Transverse colon (tissue), 4 donors: Measurements from ENCODE around the gene NPLOC4. TPM values are rescaled to one million over a fixed set of nuclear protein-coding genes. Genes with fewer than 3 reads are reported as not detected.

Experiments
- DNase-seq: peaks from one replicate; pipeline ENCODE4 v3.0.0-alpha.2; 2019
- H3K27ac ChIP-seq, 4 donors: fragments of 200-600 bp; sonication (generic); 2 replicates each; pipeline ENCODE4 v1.5.1; 2016 to 2018; ENCODE audit warnings: inconsistent platforms in 4 of 4
- H3K27me3 ChIP-seq: fragments of 200-600 bp; sonication (generic); 2 replicates; pipeline ENCODE4 v1.5.1; 2017; ENCODE audit warnings: inconsistent platforms
- H3K36me3 ChIP-seq, 4 donors: fragments of 200-600 bp; sonication (generic); 2 replicates each; pipeline ENCODE4 v1.5.1; 2017 to 2019; ENCODE audit warnings: inconsistent platforms in 4 of 4
- H3K4me1 ChIP-seq, 4 donors: fragments of 200-600 bp; sonication (generic); 2 replicates each; pipeline ENCODE4 v1.5.1; 2017 to 2020; ENCODE audit warnings: inconsistent platforms in 4 of 4
- H3K4me3 ChIP-seq, 4 donors: fragments of 200-600 bp; sonication (generic); 1 replicate in 1 of 4; 2 replicates in 3 of 4; pipeline versions ENCODE4 v1.5.1 to v1.6.1; 2017 to 2019; ENCODE audit warnings: inconsistent platforms in 4 of 4
- H3K9me3 ChIP-seq, 2 donors: fragments of 200-600 bp; sonication (generic); 2 replicates each; pipeline ENCODE4 v1.5.1; 2017 to 2019; ENCODE audit warnings: inconsistent platforms in 2 of 2
- EP300 ChIP-seq: sonication (generic); formaldehyde crosslinking; IDR thresholded peaks from one replicate; pipeline ENCODE4 v1.6.1; 2017; ENCODE audit warnings: antibody characterized with exemption, low read depth
- POLR2A ChIP-seq: fragments of 450-650 bp; IDR thresholded peaks from one replicate; pipeline ENCODE4 v1.6.1; 2016; ENCODE audit warnings: antibody characterized with exemption, mild to moderate bottlenecking, moderate library complexity
- POLR2AphosphoS5 ChIP-seq, 3 donors: sonication (generic); formaldehyde crosslinking; IDR thresholded peaks; one replicate each; pipeline ENCODE4 v1.6.1; 2016; ENCODE audit warnings: antibody characterized with exemption in 3 of 3
- WGBS, 2 donors: methylation state at CpG; one replicate each; pipeline ENCODE4 v1.1.5; 2018; ENCODE audit warnings: low coverage in 1 of 2; 5-methylcytosine and 5-hydroxymethylcytosine counted together
- in situ Hi-C, 4 donors: fragments of 200-750 bp; cut with MboI; loops; one replicate each; pipeline versions ENCODE4 v1.15.0 to v1.15.1; 2017; ENCODE audit warnings: low sequenced_read_pairs in 3 of 4, low pct_ligation_motif_present in 1 of 4, low pct_unique_long_range_greater_than_20kb in 1 of 4
- intact Hi-C: fragments of 100-400 bp; cut with DNase I; formaldehyde crosslinking; loops from one replicate; pipeline ENCODE4 v1.15.1; 2023; ENCODE audit warnings: low total_unique reads
- total RNA-seq, 4 donors: library from RNA; depleted of rRNA; stranded (reverse); fragments of >200 nt; gene quantifications; one replicate each; pipeline ENCODE4 v1.1.0, GENCODE V29; 2016
- TF ChIP-seq, protein P1 (sequence below), 5 experiments: fragments of 200-600 bp in 3 of 5; fragments of 450-650 bp in 2 of 5; sonication (generic) in 3 of 5; IDR thresholded peaks; 1 replicate in 2 of 5; 2 replicates in 3 of 5; pipeline ENCODE4 v1.5.1; 2016 to 2017; ENCODE audit warnings: antibody characterized with exemption in 5 of 5, inconsistent platforms in 3 of 5, mild to moderate bottlenecking in 2 of 5, moderate library complexity in 1 of 5

NPLOC4 gene
- total RNA-seq, 4 donors from 2014 or later, result 59.9 to 323 (median 84.6) TPM

DNA sequence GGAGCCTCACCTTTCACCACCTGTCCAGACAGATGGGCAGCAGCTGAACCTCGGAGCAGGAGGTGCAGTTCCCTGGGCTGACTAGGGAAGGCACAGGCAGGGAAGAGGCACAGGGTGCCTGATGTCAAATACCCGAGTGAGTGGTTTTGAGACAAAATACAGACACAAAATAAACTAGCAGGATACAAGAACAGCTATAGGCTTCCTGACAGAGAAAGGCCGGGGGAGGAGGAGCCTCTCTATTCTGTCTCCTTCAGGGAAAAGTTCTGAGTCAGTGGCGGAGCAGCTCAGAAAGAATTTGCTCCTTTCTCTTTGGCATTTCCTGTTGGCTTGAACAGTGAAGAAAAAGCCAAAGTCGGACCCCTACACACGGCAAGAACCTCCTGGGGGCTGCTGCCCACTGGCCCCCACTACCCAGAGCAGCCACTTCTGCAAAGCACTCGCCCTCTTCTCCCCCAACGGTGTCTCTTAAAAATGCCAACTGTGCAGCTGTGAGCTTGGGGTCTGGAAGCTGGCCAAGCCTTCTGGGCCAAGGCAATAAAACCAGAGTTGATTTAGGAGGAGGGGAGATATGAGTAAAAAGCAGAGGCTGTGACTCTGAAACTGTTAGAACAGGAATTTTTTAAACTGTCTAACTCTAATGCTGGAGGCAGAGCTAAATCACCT, 70.3 kb downstream of the NPLOC4 start:
- WGBS, 2 donors, result 23% methylated on average over 8 of the region's 8 CpGs; no CpG with 5 or more reads in 1 of the 2 donors
- intact Hi-C loops (no loop called here), in situ Hi-C loops (no loop called here)

DNA sequence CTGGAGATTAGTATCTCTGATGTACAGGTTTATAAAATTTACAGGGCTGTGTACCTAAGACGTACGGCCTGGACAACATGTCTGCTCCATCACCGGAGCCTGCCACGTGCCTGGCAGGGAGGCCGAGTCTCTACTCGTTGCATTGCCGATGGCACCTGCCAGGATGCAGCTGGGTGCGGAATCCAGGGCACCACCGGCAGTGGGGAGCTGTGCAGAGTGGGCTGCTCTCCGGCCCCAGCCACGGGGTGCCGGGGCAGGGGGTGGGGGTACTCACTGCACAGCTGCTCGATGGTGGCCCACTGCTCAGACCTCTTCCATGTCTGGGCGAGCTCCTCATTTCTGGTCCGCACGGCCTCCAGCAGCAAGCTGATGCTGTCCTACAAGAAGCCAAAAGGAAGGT, 71.7 kb downstream of the NPLOC4 start:
- TF ChIP-seq EP300 (no peak), POLR2A (no peak), POLR2AphosphoS5 (IDR thresholded peaks at IDR 0.05) (no peak)
- TF ChIP-seq, protein P1, sequence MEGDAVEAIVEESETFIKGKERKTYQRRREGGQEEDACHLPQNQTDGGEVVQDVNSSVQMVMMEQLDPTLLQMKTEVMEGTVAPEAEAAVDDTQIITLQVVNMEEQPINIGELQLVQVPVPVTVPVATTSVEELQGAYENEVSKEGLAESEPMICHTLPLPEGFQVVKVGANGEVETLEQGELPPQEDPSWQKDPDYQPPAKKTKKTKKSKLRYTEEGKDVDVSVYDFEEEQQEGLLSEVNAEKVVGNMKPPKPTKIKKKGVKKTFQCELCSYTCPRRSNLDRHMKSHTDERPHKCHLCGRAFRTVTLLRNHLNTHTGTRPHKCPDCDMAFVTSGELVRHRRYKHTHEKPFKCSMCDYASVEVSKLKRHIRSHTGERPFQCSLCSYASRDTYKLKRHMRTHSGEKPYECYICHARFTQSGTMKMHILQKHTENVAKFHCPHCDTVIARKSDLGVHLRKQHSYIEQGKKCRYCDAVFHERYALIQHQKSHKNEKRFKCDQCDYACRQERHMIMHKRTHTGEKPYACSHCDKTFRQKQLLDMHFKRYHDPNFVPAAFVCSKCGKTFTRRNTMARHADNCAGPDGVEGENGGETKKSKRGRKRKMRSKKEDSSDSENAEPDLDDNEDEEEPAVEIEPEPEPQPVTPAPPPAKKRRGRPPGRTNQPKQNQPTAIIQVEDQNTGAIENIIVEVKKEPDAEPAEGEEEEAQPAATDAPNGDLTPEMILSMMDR (IDR thresholded peaks at IDR 0.05), result no peak
- H3K4me1 ChIP-seq, result peaks cover 21 to 36% (median 31%) of the 10 kb centered on the region in 4 donors
- DNase-seq, result no peak
- WGBS, 2 donors, result 92% methylated on average over 16 of the region's 16 CpGs; no CpG with 5 or more reads in 1 of the 2 donors
- no peaks in the 10 kb centered on the region for H3K9me3 ChIP-seq
- in situ Hi-C loops (no loop called here), intact Hi-C loops (no loop called here)
- no peak overlapping the region for H3K4me3 ChIP-seq
- peaks cover 0 to 44% (median 18%) of the 10 kb centered on the region in 4 donors for H3K36me3 ChIP-seq
- peak overlapping the region; percentile 78 to 91 (median 84) for H3K27ac ChIP-seq
- H3K27me3 ChIP-seq, result no peaks in the 10 kb centered on the region

More for the DNA sequence above, 70.3 kb downstream of the NPLOC4 start:
- Histone ChIP-seq H3K27ac (peak overlapping the region; percentile 78 to 91 (median 84)), H3K4me3 (peak overlapping the region in 1 of 4 donors; percentile 28), H3K9me3 (no peaks in the 10 kb centered on the region), H3K27me3 (no peaks in the 10 kb centered on the region), H3K4me1 (peaks cover 21 to 36% (median 31%) of the 10 kb centered on the region in 4 donors), H3K36me3 (peaks cover 0 to 51% (median 22%) of the 10 kb centered on the region in 4 donors)
- peak; percentile 73 for DNase-seq
- TF ChIP-seq POLR2AphosphoS5 (IDR thresholded peaks at IDR 0.05), result peak; percentile 41 to 54 (median 53)
- no peak for TF ChIP-seq POLR2A

DNA sequence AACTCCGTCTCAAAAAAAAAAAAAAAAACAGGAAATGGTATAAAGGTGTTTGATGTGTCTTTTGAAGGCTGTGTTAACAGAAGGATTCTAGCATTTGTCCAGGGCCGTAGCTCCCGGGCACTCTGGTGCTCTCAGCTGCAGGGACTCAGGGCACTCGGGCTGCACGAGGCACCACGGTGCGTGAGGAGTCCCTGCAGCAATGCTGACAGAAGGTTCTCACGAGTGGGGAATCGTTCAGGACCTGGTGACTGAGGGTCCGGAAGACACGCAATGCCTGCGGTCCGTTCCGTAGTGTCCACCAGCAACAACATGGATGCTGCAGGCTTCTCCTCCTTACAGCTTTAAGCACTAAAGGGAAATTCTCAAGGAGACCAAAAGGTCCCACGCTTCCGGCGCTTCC, 72.1 kb downstream of the NPLOC4 start:
- Histone ChIP-seq H3K27ac (peak overlapping the region in 1 of 4 donors; percentile 87), H3K4me3 (no peak overlapping the region), H3K27me3 (no peaks in the 10 kb centered on the region), H3K36me3 (peaks cover 0 to 41% (median 18%) of the 10 kb centered on the region in 4 donors), H3K9me3 (no peaks in the 10 kb centered on the region), H3K4me1 (peaks cover 21 to 36% (median 31%) of the 10 kb centered on the region in 4 donors)
- TF ChIP-seq EP300, result no peak
- no peak for TF ChIP-seq POLR2A
- TF ChIP-seq, protein P1 (IDR thresholded peaks at IDR 0.05), result no peak
- TF ChIP-seq POLR2AphosphoS5 (IDR thresholded peaks at IDR 0.05), result no peak
- DNase-seq, result no peak
- 93 to 100% methylated on average over 3 to 17 of the region's 17 CpGs for WGBS, 2 donors
- in situ Hi-C loops, result no loop called here
- intact Hi-C loops, result loop anchor here (5.0 kb wide), 1 partner anchor 468 kb away; the partner anchor contains the start of gene RAC3

DNA sequence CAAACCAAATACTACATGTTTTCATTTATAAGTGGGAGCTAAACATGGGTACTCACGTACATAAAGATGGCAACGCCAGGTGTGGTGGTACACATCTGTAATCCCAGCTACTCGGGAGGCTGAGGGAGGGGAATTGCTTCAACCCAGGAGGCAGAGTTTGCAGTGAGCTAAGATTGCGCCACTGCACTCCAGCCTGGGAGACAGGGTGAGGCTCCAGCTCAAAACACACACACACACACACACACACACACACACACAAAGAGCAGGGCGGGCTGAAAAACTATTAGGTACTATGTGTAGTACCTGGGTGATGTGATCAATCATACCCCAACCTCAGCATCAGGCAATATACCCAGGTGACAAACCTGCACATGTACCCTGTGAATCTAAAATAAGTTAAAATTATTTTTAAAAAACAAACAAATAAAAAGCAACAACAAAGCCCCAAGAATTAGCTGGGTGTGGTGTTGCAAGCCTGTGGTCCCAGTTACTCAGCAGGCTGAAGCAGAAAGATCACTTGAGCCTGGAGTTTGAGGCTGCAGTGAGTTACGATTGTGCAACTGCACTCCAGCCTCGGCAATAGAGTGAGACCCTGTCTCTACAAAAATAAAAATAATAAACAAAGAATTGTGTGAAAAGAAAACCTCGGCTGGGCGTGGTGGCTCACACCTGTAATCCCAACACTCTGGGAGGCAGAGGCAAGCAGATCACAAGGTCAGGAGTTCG, 72.9 kb downstream of the NPLOC4 start:
- peaks cover 21 to 36% (median 31%) of the 10 kb centered on the region in 4 donors for H3K4me1 ChIP-seq
- TF ChIP-seq EP300, result no peak
- TF ChIP-seq, protein P1 (IDR thresholded peaks at IDR 0.05), result no peak
- TF ChIP-seq POLR2AphosphoS5 (IDR thresholded peaks at IDR 0.05), result no peak
- no peak for TF ChIP-seq POLR2A
- in situ Hi-C loops (no loop called here), intact Hi-C loops (loop anchor here (5.0 kb wide), 1 partner anchor 468 kb away; the partner anchor contains the start of gene RAC3)
- peaks cover 0 to 36% (median 17%) of the 10 kb centered on the region in 4 donors for H3K36me3 ChIP-seq
- H3K4me3 ChIP-seq, result no peak overlapping the region
- no peaks in the 10 kb centered on the region for H3K27me3 ChIP-seq
- no peak for DNase-seq
- H3K27ac ChIP-seq, result peak overlapping the region in 1 of 4 donors; percentile 30
- H3K9me3 ChIP-seq, result no peaks in the 10 kb centered on the region
- WGBS, 2 donors, result 76 to 86% methylated on average over 5 to 10 of the region's 10 CpGs
